Gastroesophageal sphincter (tissue), 4 donors: Measurements from ENCODE around the gene ITIH5. TPM values are rescaled to one million over a fixed set of nuclear protein-coding genes. Genes with fewer than 3 reads are reported as not detected.

ENCODE experiments used
- ATAC-seq: fragments of 150-250 bp; one replicate; pipeline ENCODE4 v1.9.1; 2016; ENCODE audit warnings: mild to moderate bottlenecking, moderate library complexity
- H3K27ac ChIP-seq, 4 donors: fragments of 200-600 bp; sonication (generic) in 3 of 4; 1 replicate in 3 of 4; 2 replicates in 1 of 4; pipeline ENCODE4 v1.5.1; 2016 to 2019
- H3K27me3 ChIP-seq: fragments of 200-600 bp; sonication (generic); one replicate; pipeline ENCODE4 v1.5.1; 2019
- H3K36me3 ChIP-seq, 2 donors: fragments of 200-600 bp; sonication (generic); one replicate each; pipeline ENCODE4 v1.5.1; 2019; ENCODE audit warnings: control low read depth in 1 of 2
- H3K4me1 ChIP-seq, 3 donors: fragments of 200-600 bp; sonication (generic); 1 replicate in 2 of 3; 2 replicates in 1 of 3; pipeline ENCODE4 v1.5.1; 2016 to 2019; ENCODE audit warnings: control low read depth in 2 of 3
- H3K4me3 ChIP-seq, 2 donors: fragments of 200-600 bp; sonication (generic); one replicate each; pipeline ENCODE4 v1.5.1; 2019; ENCODE audit warnings: mild to moderate bottlenecking in 1 of 2, moderate library complexity in 1 of 2
- H3K9me3 ChIP-seq, 3 donors: fragments of 200-600 bp; sonication (generic); one replicate each; pipeline ENCODE4 v1.5.1; 2017 to 2019; ENCODE audit warnings: control low read depth in 2 of 3
- CTCF ChIP-seq, 4 experiments: fragments of 200-600 bp in 2 of 4; fragments of 450-650 bp in 2 of 4; sonication (generic) in 1 of 4; IDR thresholded peaks; one replicate each; pipeline ENCODE4 v1.5.1; 2017 to 2019; ENCODE audit warnings: antibody characterized with exemption in 4 of 4, mild to moderate bottlenecking in 2 of 4, moderate library complexity in 2 of 4
- EP300 ChIP-seq: sonication (generic); formaldehyde crosslinking; IDR thresholded peaks from one replicate; pipeline ENCODE4 v1.6.1; 2017; ENCODE audit warnings: antibody characterized with exemption, mild to moderate bottlenecking
- POLR2A ChIP-seq, 2 donors: fragments of 450-650 bp; IDR thresholded peaks; one replicate each; pipeline ENCODE4 v1.6.1; 2017; ENCODE audit warnings: antibody characterized with exemption in 2 of 2, mild to moderate bottlenecking in 2 of 2, moderate library complexity in 1 of 2
- POLR2AphosphoS5 ChIP-seq: sonication (generic); formaldehyde crosslinking; IDR thresholded peaks from one replicate; pipeline ENCODE4 v1.6.1; 2017; ENCODE audit warnings: antibody characterized with exemption
- WGBS, 2 donors: methylation state at CpG; one replicate each; pipeline ENCODE4 v1.1.5; 2018; ENCODE audit warnings: low coverage in 1 of 2; 5-methylcytosine and 5-hydroxymethylcytosine counted together
- total RNA-seq, 4 donors: library from RNA; depleted of rRNA; stranded (reverse); fragments of >200 nt; gene quantifications; one replicate each; pipeline ENCODE4 v1.1.0, GENCODE V29; 2016

ITIH5 gene
- total RNA-seq, 4 donors from 2014 or later: 36.4 to 96.0 (median 52.9) TPM

DNA sequence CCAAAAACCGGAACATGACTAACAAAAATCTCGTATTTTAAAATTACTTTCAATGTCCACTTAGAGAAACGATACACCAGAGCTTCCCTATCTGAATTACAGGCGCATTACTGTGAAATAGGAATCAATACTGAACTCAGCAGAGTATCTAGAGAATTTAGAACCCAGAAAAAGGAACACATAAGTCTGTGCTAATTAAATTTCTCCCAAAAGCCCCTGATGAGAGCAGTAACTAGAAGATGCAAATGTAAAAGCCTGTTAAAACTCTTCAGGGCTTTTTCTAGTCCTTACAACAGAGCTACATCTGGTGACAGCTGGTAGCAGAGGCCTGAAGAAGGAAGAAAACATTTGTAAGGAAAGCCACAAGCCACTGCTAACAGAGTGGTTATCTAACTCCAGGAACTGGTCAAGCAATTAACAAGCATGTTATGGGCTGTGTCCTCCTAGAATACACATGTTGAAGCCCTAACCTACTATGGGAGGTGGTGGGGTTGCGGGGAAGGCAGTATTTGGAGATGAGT lies 24.2 kb downstream of the ITIH5 start:
- H3K27ac ChIP-seq: no peak overlapping the region
- H3K9me3 ChIP-seq: peaks cover 0 to 4% (median 0%) of the 10 kb centered on the region in 3 donors
- H3K4me3 ChIP-seq: no peak overlapping the region
- H3K4me1 ChIP-seq: no peaks in the 10 kb centered on the region
- TF ChIP-seq EP300 (no peak), POLR2A (IDR thresholded peaks at IDR 0.05) (no peak)
- 74 to 88% methylated on average over 5 of the region's 5 CpGs for WGBS, 2 donors
- no peak for ATAC-seq
- H3K27me3 ChIP-seq: no peaks in the 10 kb centered on the region
- peaks cover 0 to 50% of the 10 kb centered on the region in 2 donors for H3K36me3 ChIP-seq

DNA sequence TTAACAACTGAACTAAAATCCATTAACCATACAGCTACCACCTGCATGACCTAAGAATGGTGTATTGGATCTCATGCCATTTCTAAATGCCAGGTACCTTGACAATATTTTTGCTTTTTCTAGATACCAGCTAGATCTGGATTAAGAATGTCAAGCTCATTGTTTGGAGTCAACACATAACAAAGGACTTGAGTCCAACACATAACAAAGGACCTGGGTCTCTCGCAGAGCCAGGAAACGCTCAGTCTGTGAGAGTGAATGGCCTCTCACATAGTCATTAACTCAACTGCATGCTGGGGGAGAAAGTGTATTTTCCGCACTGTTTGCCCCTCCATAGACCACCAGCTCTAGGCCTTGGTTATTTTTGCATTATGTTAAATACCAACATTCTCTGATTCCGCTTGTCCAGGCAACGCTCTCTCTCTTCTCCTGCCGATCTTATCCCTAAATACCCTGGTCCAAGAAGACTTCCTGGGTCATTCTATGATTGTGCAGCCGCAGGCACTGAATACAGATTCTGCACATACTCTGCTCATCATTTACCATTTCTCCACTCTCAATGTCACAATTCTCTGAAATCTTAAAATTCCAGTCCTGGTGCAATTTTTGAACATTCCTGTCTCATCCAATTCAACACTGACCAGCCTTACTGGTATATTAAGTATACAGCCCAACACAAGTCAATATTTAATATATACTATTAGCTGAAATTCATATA lies 31.2 kb downstream of the ITIH5 start:
- no peak overlapping the region for H3K4me3 ChIP-seq
- TF ChIP-seq CTCF (IDR thresholded peaks at IDR 0.05) (no peak), EP300 (no peak), POLR2A (IDR thresholded peaks at IDR 0.05) (no peak), POLR2AphosphoS5 (no peak)
- ATAC-seq: no peak
- peak overlapping the region in 1 of 4 donors; percentile 56 for H3K27ac ChIP-seq
- WGBS, 2 donors: 96 to 100% methylated on average over 7 of the region's 7 CpGs
- peaks cover 0 to 38% of the 10 kb centered on the region in 2 donors for H3K36me3 ChIP-seq
- H3K4me1 ChIP-seq: no peaks in the 10 kb centered on the region
- H3K27me3 ChIP-seq: no peaks in the 10 kb centered on the region
- no peaks in the 10 kb centered on the region for H3K9me3 ChIP-seq

- peak overlapping the region in 3 of 4 donors; percentile 56 to 71 (median 71) for H3K27ac ChIP-seq
Measured at GRCh38 chr10:7634142-7634894, 32.4 kb downstream of the ITIH5 start.

GRCh38 chr10:7626283-7626682 lies 40.5 kb downstream of the ITIH5 start:
- Histone ChIP-seq H3K4me3 (no peak overlapping the region), H3K4me1 (peaks cover 0 to 31% (median 4%) of the 10 kb centered on the region in 3 donors), H3K9me3 (no peaks in the 10 kb centered on the region), H3K27ac (peak overlapping the region; percentile 1 to 79 (median 77)), H3K27me3 (no peaks in the 10 kb centered on the region), H3K36me3 (peaks cover 0 to 6% of the 10 kb centered on the region in 2 donors)
- TF ChIP-seq POLR2AphosphoS5 (peak; percentile 45), EP300 (no peak), CTCF (IDR thresholded peaks at IDR 0.05) (no peak), POLR2A (IDR thresholded peaks at IDR 0.05) (no peak)
- 0 to 23% methylated on average over 2 to 10 of the region's 10 CpGs for WGBS, 2 donors
- ATAC-seq: peak; percentile 71

More at GRCh38 chr10:7634142-7634894, 32.4 kb downstream of the ITIH5 start:
- peak; percentile 80 for ATAC-seq
- no peaks in the 10 kb centered on the region for H3K4me1 ChIP-seq
- H3K9me3 ChIP-seq: no peaks in the 10 kb centered on the region
- no peak overlapping the region for H3K4me3 ChIP-seq
- peaks cover 0 to 28% of the 10 kb centered on the region in 2 donors for H3K36me3 ChIP-seq
- WGBS, 2 donors: 57 to 72% methylated on average over 6 to 9 of the region's 10 CpGs
- H3K27me3 ChIP-seq: no peaks in the 10 kb centered on the region
- TF ChIP-seq POLR2A (IDR thresholded peaks at IDR 0.05) (no peak), EP300 (no peak), CTCF (IDR thresholded peaks at IDR 0.05) (no peak), POLR2AphosphoS5 (peak; percentile 17)

- TF ChIP-seq EP300: no peak
- TF ChIP-seq POLR2AphosphoS5: peak; percentile 95
- TF ChIP-seq POLR2A (IDR thresholded peaks at IDR 0.05): no peak
- TF ChIP-seq CTCF (IDR thresholded peaks at IDR 0.05): no peak
- WGBS, 2 donors: 17 to 39% methylated on average over 3 to 7 of the region's 7 CpGs
- ATAC-seq: peak; percentile 94
- H3K27ac ChIP-seq: peak overlapping the region; percentile 1 to 79 (median 77)
- peaks cover 0 to 8% of the 10 kb centered on the region in 2 donors for H3K36me3 ChIP-seq
- no peaks in the 10 kb centered on the region for H3K27me3 ChIP-seq
- no peak overlapping the region for H3K4me3 ChIP-seq
- H3K9me3 ChIP-seq: no peaks in the 10 kb centered on the region
- H3K4me1 ChIP-seq: peaks cover 0 to 31% (median 4%) of the 10 kb centered on the region in 3 donors
Measured at GRCh38 chr10:7625836-7626235, 40.9 kb downstream of the ITIH5 start.
